NT2/D1 (cell line): ENCODE data around the gene SLC22A4.

Experiments
- YY1 ChIP-seq: IDR thresholded peaks from 2 replicates; pipeline ENCODE4 v1.6.1; 2011; ENCODE audit not compliant: insufficient read length, insufficient read depth
- ZNF274 ChIP-seq: IDR thresholded peaks from 2 replicates; pipeline ENCODE4 v1.6.1; 2011; ENCODE audit warnings: mild to moderate bottlenecking, low read depth, low read length

GRCh38 chr5:132271251-132272246 lies 22.6 kb upstream of the SLC22A4 start:
- TF ChIP-seq ZNF274 (no peak), YY1 (no peak)
